CD4-positive, alpha-beta T cell (primary cell): Measurements from ENCODE around the gene NCK2. TPM values are rescaled to one million over a fixed set of nuclear protein-coding genes. Genes with fewer than 3 reads are reported as not detected.

Source experiments
- ATAC-seq: fragments of 200-7000 bp; cut with Tn5 transposase; one replicate; pipeline ENCODE4 v1.10.0; 2022; ENCODE audit warnings: mild to moderate bottlenecking; ENCODE audit not compliant: poor library complexity
- CTCF ChIA-PET: fragments of 350-600 bp; sonication (Branson Sonifier 250); formaldehyde crosslinking; loops from one replicate; lab custom pipeline; 2021; ENCODE audit warnings: antibody characterized with exemption, inconsistent platforms; lab: Charles Lee
- POLR2A ChIA-PET: fragments of 350-600 bp; sonication (Branson Sonifier 250); formaldehyde crosslinking; loops from one replicate; lab custom pipeline; 2021; ENCODE audit warnings: antibody characterized with exemption, inconsistent platforms; lab: Charles Lee
- DNase-seq, 14 experiments: peaks; one replicate each; pipeline ENCODE4 v3.0.0-alpha.2; 2013 to 2020; ENCODE audit warnings: mixed read lengths in 2 of 14
- H3K27ac ChIP-seq, 2 donors: one replicate each; pipeline versions ENCODE4 v1.5.1 to v1.7.0; 2013; ENCODE audit warnings: low read length in 2 of 2, low read depth in 1 of 2, mild to moderate bottlenecking in 1 of 2
- H3K27me3 ChIP-seq, 2 experiments: 1 replicate in 1 of 2; 2 replicates in 1 of 2; pipeline versions ENCODE4 v1.6.1 to v1.7.0; 2013; ENCODE audit warnings: low read length in 2 of 2, control low read depth in 1 of 2, mild to moderate bottlenecking in 1 of 2, moderate library complexity in 1 of 2; ENCODE audit not compliant: insufficient read depth in 2 of 2, control insufficient read depth in 1 of 2
- H3K36me3 ChIP-seq: one replicate; pipeline ENCODE4 v1.6.1; 2013; ENCODE audit warnings: low read length, control low read depth; ENCODE audit not compliant: insufficient read depth
- H3K4me1 ChIP-seq: one replicate; pipeline ENCODE4 v1.6.1; 2013; ENCODE audit warnings: low read length, control low read depth; ENCODE audit not compliant: insufficient read depth
- H3K4me3 ChIP-seq: one replicate; pipeline ENCODE4 v1.5.1; 2013; ENCODE audit warnings: mild to moderate bottlenecking, low read length, moderate library complexity
- H3K9me3 ChIP-seq, 2 experiments: 1 replicate in 1 of 2; 2 replicates in 1 of 2; pipeline versions ENCODE4 v1.6.1 to v1.7.0; 2013; ENCODE audit warnings: low read length in 2 of 2, mild to moderate bottlenecking in 2 of 2, control low read depth in 1 of 2, moderate library complexity in 1 of 2; ENCODE audit not compliant: control insufficient read depth in 1 of 2, insufficient read depth in 1 of 2
- H3K27ac Mint-ChIP-seq: one replicate; pipeline ENCODE4 v1.8.0; 2020; ENCODE audit warnings: mixed read lengths
- H3K27me3 Mint-ChIP-seq: one replicate; pipeline ENCODE4 v1.8.0; 2021; ENCODE audit warnings: mixed read lengths
- H3K36me3 Mint-ChIP-seq: one replicate; pipeline ENCODE4 v1.8.0; 2021; ENCODE audit warnings: low read depth, mixed read lengths
- H3K4me1 Mint-ChIP-seq: one replicate; pipeline ENCODE4 v1.8.0; 2021; ENCODE audit warnings: low read depth, mixed read lengths
- H3K4me3 Mint-ChIP-seq: one replicate; pipeline ENCODE4 v1.8.0; 2020; ENCODE audit warnings: mild to moderate bottlenecking, mixed read lengths
- H3K9me3 Mint-ChIP-seq: one replicate; pipeline ENCODE4 v1.8.0; 2020; ENCODE audit warnings: mixed read lengths
- intact Hi-C, 2 experiments: fragments of 100-400 bp; cut with DNase I in 1 of 2; cut with micrococcal nuclease in 1 of 2; formaldehyde crosslinking; loops; one replicate each; pipeline versions ENCODE4 v1.15.1 to v1.9.0; 2023 to 2025; cut with DNase I, micrococcal nuclease
- total RNA-seq, 174 experiments: library from RNA in 2 of 174; stranded (reverse) in 2 of 174; gene quantifications; one replicate each; pipeline ENCODE4 v1.2.3 and lab custom pipeline; 2021 to 2026
- TF ChIP-seq, protein P1 (sequence below): fragments of 200-600 bp; IDR thresholded peaks from one replicate; pipeline ENCODE4 v1.8.0; 2022; ENCODE audit warnings: antibody characterized with exemption, mild to moderate bottlenecking

NCK2 gene
- total RNA-seq, 2 experiments from 2014 or later: 92.1 to 92.3 TPM

DNA sequence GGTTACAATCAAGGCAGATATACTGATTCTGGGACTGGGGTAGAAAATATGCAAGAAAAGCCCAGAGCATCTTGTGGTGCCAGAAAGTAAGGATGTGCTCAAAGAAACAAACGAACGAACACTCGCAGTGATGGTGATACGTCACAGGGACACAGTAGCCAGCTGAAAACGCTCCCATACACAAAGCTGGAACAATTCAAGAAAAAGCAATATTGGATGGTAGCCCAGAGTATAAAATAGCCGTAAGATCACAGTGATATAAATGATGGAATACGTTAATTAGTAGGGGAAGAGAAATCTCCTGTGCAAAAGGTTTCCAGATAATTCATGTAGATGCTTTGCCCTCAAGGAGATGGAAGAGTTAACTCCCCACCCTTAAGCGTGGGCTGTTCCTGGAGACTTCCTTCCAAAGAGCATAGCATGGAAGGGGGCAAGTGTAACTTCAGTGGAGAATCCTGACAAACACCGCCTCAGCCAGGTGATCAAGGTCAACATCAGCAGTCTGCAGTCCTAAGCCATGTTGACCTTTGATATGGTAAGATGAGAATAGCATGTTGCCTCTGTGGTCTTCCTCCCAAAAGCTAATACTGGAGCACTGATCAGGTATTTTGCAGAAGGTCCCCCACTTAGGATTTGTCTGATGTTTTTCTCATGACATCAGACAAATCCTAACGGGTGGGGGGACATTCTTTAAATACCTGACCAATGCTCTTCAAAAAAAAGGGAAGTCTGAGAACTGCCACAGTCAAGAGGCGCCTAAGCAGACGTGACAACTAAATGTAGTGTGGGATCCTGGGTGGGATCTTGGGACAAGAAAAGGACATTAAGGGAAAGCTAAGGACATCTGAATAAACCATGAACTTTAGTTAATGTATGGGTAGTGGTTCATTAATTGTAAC, 99.0 kb downstream of the NCK2 start:
- Histone ChIP-seq H3K4me1 (peaks cover 72% of the 10 kb centered on the region), H3K27me3 (no peaks in the 10 kb centered on the region), H3K27ac (no peak overlapping the region), H3K4me3 (no peak overlapping the region), H3K9me3 (no peaks in the 10 kb centered on the region), H3K36me3 (peaks cover 8% of the 10 kb centered on the region)
- Mint-ChIP-seq H3K36me3 (peaks cover 80% of the 10 kb centered on the region), H3K27me3 (no peaks in the 10 kb centered on the region), H3K4me1 (peaks cover 98% of the 10 kb centered on the region), H3K4me3 (no peak overlapping the region), H3K27ac (peak overlapping the region; percentile 74), H3K9me3 (no peaks in the 10 kb centered on the region)
- DNase-seq (no peak), ATAC-seq (no peak)
- intact Hi-C loops: no loop called here
- TF ChIP-seq, protein P1, sequence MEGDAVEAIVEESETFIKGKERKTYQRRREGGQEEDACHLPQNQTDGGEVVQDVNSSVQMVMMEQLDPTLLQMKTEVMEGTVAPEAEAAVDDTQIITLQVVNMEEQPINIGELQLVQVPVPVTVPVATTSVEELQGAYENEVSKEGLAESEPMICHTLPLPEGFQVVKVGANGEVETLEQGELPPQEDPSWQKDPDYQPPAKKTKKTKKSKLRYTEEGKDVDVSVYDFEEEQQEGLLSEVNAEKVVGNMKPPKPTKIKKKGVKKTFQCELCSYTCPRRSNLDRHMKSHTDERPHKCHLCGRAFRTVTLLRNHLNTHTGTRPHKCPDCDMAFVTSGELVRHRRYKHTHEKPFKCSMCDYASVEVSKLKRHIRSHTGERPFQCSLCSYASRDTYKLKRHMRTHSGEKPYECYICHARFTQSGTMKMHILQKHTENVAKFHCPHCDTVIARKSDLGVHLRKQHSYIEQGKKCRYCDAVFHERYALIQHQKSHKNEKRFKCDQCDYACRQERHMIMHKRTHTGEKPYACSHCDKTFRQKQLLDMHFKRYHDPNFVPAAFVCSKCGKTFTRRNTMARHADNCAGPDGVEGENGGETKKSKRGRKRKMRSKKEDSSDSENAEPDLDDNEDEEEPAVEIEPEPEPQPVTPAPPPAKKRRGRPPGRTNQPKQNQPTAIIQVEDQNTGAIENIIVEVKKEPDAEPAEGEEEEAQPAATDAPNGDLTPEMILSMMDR: no peak
- ChIA-PET POLR2A (interaction anchor here (0.5 kb wide), 1 partner anchor 61 kb away, joined by 3 read pairs; no protein-coding TSS in a partner anchor), CTCF (no interaction called here)

DNA sequence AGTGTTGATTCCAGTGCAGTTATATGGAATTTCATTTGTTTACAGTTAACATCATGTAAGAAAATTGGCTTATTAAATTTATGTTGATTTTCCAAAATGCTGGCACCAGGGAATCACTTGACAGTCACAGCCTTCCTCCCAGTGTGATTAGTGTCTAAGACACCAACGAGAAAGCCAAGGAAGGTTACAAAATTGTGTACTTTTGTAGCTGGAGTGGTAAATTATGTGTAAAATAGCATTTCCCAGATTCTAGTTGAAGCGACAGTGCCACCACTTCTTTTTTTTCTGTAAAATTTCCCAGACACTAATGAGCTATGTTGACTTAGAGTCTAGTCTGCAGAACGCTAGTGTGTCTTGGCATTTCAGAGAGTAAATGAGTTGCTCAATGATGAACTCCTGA, 101.3 kb downstream of the NCK2 start:
- Histone ChIP-seq H3K4me1 (peaks cover 64% of the 10 kb centered on the region), H3K36me3 (peaks cover 13% of the 10 kb centered on the region), H3K27me3 (no peaks in the 10 kb centered on the region), H3K9me3 (no peaks in the 10 kb centered on the region), H3K27ac (peak overlapping the region in 1 of 2 donors; percentile 16), H3K4me3 (no peak overlapping the region)
- intact Hi-C loops: no loop called here
- Mint-ChIP-seq H3K27ac (peak overlapping the region; percentile 74), H3K27me3 (no peaks in the 10 kb centered on the region), H3K4me1 (peaks cover 96% of the 10 kb centered on the region), H3K4me3 (no peak overlapping the region), H3K9me3 (no peaks in the 10 kb centered on the region), H3K36me3 (peaks cover 76% of the 10 kb centered on the region)
- POLR2A ChIA-PET: no interaction called here
- CTCF ChIA-PET: no interaction called here
- no peak for ATAC-seq
- no peak for DNase-seq
- TF ChIP-seq, protein P1: no peak

DNA sequence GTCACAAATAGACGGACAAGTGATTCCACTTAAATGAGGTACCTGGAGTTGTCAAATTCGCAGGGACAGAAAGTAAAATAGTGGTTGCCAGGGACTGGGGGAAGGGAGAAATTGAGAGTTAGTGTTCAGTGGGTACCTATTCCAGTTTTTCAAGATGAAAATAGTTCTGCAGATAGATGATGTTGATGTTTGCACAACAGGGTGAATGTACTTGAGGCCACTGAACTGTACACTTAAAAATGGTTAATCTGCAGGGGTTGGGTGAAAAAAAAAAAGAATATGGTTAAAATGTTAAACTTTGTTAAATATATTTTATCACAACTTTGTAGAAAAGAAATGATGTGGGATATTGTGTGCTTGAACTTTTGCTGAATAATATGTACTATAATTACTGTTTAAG, 102.3 kb downstream of the NCK2 start:
- H3K4me3 Mint-ChIP-seq: no peak overlapping the region
- CTCF ChIA-PET: interaction anchor here (1.0 kb wide), 1 partner anchor 44 kb away, joined by 3 read pairs; no protein-coding TSS in a partner anchor

More for the DNA sequence above, 102.3 kb downstream of the NCK2 start:
- Histone ChIP-seq H3K36me3 (peaks cover 13% of the 10 kb centered on the region), H3K27me3 (no peaks in the 10 kb centered on the region), H3K9me3 (no peaks in the 10 kb centered on the region), H3K4me3 (no peak overlapping the region), H3K4me1 (peaks cover 63% of the 10 kb centered on the region), H3K27ac (no peak overlapping the region)
- Mint-ChIP-seq H3K4me1 (peaks cover 93% of the 10 kb centered on the region), H3K27me3 (no peaks in the 10 kb centered on the region), H3K9me3 (no peaks in the 10 kb centered on the region), H3K36me3 (peaks cover 73% of the 10 kb centered on the region), H3K27ac (peak overlapping the region; percentile 74)
- POLR2A ChIA-PET: no interaction called here
- TF ChIP-seq, protein P1: no peak
- intact Hi-C loops: no loop called here
- ATAC-seq (no peak), DNase-seq (no peak)
